Transverse colon (tissue), 4 donors: ENCODE results near the gene METRNL.

Source experiments
- EP300 ChIP-seq: sonication (generic); formaldehyde crosslinking; IDR thresholded peaks from one replicate; pipeline ENCODE4 v1.6.1; 2017; ENCODE audit warnings: antibody characterized with exemption, low read depth
- POLR2A ChIP-seq: fragments of 450-650 bp; IDR thresholded peaks from one replicate; pipeline ENCODE4 v1.6.1; 2016; ENCODE audit warnings: antibody characterized with exemption, mild to moderate bottlenecking, moderate library complexity
- POLR2AphosphoS5 ChIP-seq, 3 donors: sonication (generic); formaldehyde crosslinking; IDR thresholded peaks; one replicate each; pipeline ENCODE4 v1.6.1; 2016; ENCODE audit warnings: antibody characterized with exemption in 3 of 3
- TF ChIP-seq, protein P1 (sequence below), 5 experiments: fragments of 200-600 bp in 3 of 5; fragments of 450-650 bp in 2 of 5; sonication (generic) in 3 of 5; IDR thresholded peaks; 1 replicate in 2 of 5; 2 replicates in 3 of 5; pipeline ENCODE4 v1.5.1; 2016 to 2017; ENCODE audit warnings: antibody characterized with exemption in 5 of 5, inconsistent platforms in 3 of 5, mild to moderate bottlenecking in 2 of 5, moderate library complexity in 1 of 5

DNA sequence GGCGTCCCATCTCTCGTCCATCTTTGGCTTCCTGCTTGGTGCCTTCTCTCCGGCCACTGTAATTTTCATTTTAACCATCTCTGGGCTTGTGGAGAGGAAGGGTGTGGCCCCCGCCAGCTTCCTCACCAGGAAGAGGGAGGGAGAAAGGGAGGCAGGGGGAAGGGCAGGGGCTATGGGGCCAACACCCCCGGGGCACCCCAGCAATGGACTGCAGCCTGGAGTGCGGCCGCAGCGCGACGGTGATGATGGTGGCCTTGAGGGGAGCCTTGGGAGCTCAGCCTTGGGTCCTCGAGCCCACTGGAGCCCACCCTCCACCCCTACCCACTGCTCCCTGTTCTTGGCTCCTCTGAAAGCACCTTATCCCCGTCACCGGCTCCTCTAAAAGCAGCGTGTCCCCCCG is 9.5 kb downstream of the METRNL start:
- TF ChIP-seq POLR2AphosphoS5 (IDR thresholded peaks at IDR 0.05) (no peak), POLR2A (no peak), EP300 (no peak)
- TF ChIP-seq, protein P1, sequence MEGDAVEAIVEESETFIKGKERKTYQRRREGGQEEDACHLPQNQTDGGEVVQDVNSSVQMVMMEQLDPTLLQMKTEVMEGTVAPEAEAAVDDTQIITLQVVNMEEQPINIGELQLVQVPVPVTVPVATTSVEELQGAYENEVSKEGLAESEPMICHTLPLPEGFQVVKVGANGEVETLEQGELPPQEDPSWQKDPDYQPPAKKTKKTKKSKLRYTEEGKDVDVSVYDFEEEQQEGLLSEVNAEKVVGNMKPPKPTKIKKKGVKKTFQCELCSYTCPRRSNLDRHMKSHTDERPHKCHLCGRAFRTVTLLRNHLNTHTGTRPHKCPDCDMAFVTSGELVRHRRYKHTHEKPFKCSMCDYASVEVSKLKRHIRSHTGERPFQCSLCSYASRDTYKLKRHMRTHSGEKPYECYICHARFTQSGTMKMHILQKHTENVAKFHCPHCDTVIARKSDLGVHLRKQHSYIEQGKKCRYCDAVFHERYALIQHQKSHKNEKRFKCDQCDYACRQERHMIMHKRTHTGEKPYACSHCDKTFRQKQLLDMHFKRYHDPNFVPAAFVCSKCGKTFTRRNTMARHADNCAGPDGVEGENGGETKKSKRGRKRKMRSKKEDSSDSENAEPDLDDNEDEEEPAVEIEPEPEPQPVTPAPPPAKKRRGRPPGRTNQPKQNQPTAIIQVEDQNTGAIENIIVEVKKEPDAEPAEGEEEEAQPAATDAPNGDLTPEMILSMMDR (IDR thresholded peaks at IDR 0.05): no peak
